ENCODE measurements around the gene UBE2K. TPM values are rescaled to one million over a fixed set of nuclear protein-coding genes. Genes with fewer than 3 reads are reported as not detected.

UBE2K gene
- total RNA-seq, 1 donor from 2014 or later = 57.7 TPM

DNA sequence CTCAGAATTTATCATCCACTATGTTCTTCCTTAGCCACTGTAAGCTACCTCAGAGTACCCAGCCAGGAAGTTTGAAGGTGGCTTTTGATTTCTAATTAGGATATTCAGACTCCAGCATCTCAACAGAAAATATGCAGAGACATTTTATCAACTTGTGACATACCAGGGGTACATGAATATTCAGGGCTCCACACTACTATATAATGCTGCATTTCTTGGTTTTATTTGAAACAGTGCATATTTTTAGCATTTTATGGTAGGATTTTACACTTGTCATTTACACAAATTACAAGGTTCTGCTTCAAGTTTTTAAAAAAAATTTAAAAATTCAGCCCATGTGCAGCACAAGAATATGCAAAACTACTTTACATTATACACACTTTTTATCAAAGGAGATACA, 124.7 kb downstream of the UBE2K start:
- intact Hi-C loops (cut with DNase I) = no loop called here
- DNase-seq = no peak
- no peak for ATAC-seq (ENCODE audit: poor library complexity)

DNA sequence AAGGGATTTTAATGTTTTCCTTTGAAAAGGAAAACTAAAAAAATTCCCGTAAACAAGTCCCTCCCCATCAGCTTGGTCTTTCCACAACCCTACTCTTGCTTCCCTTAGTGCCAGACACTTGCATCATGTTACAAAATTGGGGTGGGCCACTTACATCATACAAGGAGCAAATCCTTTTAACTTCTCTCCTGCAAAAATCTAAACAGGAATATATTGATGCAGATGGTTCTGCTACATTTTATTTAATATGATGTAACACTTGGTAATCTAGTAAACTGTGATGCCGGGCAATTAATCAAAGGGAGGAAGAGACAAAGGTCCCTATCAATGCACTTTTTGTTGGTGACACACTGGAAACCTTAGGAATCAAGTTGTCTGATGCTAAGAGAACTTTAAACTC, 125.3 kb downstream of the UBE2K start:
- ATAC-seq (ENCODE audit: poor library complexity) (peak; percentile 41), DNase-seq (no peak)
- intact Hi-C loops (cut with DNase I) = no loop called here

DNA sequence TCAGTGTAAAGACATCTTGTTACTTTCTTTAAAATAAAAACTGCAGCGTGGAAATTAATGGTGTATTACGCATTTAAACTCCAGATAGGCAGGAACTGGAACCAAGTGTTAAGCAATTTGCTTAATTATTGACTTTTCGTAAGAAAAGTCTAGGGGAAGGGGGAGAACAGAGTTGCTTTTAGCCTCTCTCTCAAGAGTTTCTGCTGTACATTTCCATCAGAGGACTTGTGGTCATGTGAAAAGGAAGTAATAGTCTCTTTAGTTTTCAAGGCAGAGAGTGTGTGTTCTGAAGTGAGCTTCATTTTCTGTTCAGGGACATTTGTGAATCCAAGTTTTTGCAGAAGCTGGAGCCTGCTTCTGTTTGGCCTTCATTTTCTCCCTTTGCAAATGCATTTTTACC, 127.2 kb downstream of the UBE2K start:
- DNase-seq (no peak), ATAC-seq (ENCODE audit: poor library complexity) (no peak)
- intact Hi-C loops (cut with DNase I) = no loop called here

DNA sequence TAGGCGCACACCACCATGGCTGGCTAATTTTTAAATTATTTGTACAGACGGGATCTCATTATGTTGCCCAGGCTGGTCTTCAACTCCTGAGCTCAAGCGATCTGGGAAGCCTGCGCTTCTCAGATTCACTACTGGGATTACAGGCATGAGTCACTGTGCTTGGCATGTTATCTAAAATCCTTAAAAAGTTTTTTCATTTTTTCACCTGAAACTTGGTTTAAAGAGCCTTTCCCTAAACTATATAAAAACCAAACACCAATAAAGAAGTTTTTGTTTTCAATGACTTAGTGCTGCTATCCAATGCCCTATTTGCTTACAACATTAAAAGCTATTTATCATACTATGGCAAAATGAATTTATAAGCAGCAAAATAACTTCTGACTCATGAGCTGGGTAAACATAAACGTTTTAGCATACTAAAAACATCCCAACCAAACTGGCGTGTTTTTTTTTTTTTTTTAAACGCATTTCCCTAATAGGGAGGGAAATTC, 127.8 kb downstream of the UBE2K start:
- ATAC-seq (ENCODE audit: poor library complexity) = no peak
- no peak for DNase-seq
- intact Hi-C loops (cut with DNase I) = no loop called here

Other genes with a start within 250 kb of the UBE2K start
- gene RPL9, start 239.2 kb upstream of the UBE2K start, total RNA-seq = 710 TPM
- 31.4 TPM for gene LIAS, start 239.1 kb upstream of the UBE2K start, total RNA-seq
- gene UGDH, start 170.7 kb upstream of the UBE2K start, total RNA-seq = 14.2 TPM
- gene SMIM14, start 59.3 kb upstream of the UBE2K start, total RNA-seq = 11.3 TPM

Measured in Right ventricle myocardium superior (tissue), 1 donor.